H1 (cell line): Measurements from ENCODE around the gene CYTH1. TPM values are rescaled to one million over a fixed set of nuclear protein-coding genes. Genes with fewer than 3 reads are reported as not detected.

Experiments
- CTCF ChIA-PET: fragments of 300-600 bp; sonication (Branson Sonifier 250); formaldehyde crosslinking; loops from one replicate; lab custom pipeline; 2021; ENCODE audit not compliant: partially characterized antibody; lab: Charles Lee
- POLR2A ChIA-PET: fragments of 300-600 bp; sonication (Branson Sonifier 250); formaldehyde crosslinking; loops from one replicate; lab custom pipeline; 2021; ENCODE audit warnings: inconsistent platforms; ENCODE audit not compliant: partially characterized antibody; lab: Charles Lee
- DNase-seq, 2 experiments: peaks; one replicate each; pipeline versions ENCODE4 v3.0.0 to v3.0.0-alpha.2; 2010 to 2022; ENCODE audit warnings: low spot score in 2 of 2, low read depth in 1 of 2, mixed read lengths in 1 of 2
- FAIRE-seq: peaks from 2 replicates; lab custom pipeline; 2011; peaks lifted over from hg19 to GRCh38; lab: Jason Lieb, UNC
- H2AFZ ChIP-seq: 2 replicates; pipeline ENCODE4 v1.8.1; 2012; ENCODE audit warnings: low read length, inconsistent platforms
- H2AK5ac ChIP-seq: 2 replicates; pipeline ENCODE4 v1.6.1; 2013; ENCODE audit warnings: low read depth, low read length
- H2BK120ac ChIP-seq: replicated peaks from 2 replicates; pipeline ENCODE3; 2013; ENCODE audit warnings: low read depth, low read length, inconsistent platforms
- H2BK12ac ChIP-seq: 2 replicates; pipeline ENCODE4 v1.6.1; 2013; ENCODE audit warnings: low read depth, low read length
- H2BK15ac ChIP-seq: 2 replicates; pipeline ENCODE4 v1.6.1; 2013; ENCODE audit warnings: low read length
- H2BK20ac ChIP-seq: 2 replicates; pipeline ENCODE4 v1.6.1; 2013; ENCODE audit warnings: low read length
- H2BK5ac ChIP-seq: 2 replicates; pipeline ENCODE4 v1.6.1; 2013; ENCODE audit warnings: low read depth, low read length
- H3K14ac ChIP-seq: 2 replicates; pipeline ENCODE4 v1.6.1; 2013; ENCODE audit warnings: inconsistent platforms; ENCODE audit not compliant: insufficient read length
- H3K18ac ChIP-seq: 2 replicates; pipeline ENCODE4 v1.6.1; 2013; ENCODE audit warnings: low read length; ENCODE audit errors: extremely low read depth
- H3K23ac ChIP-seq: 2 replicates; pipeline ENCODE4 v1.6.1; 2013; ENCODE audit warnings: inconsistent platforms; ENCODE audit not compliant: insufficient read length
- H3K23me2 ChIP-seq: 2 replicates; pipeline ENCODE4 v1.6.1; 2013; ENCODE audit warnings: low read depth, low read length
- H3K27ac ChIP-seq: 2 replicates; pipeline ENCODE4 v1.6.1; 2011; ENCODE audit warnings: low read depth, low read length, inconsistent platforms
- H3K27me3 ChIP-seq, 4 experiments: replicated peaks in 1 of 4; 1 replicate in 1 of 4; 2 replicates in 3 of 4; pipeline versions ENCODE4 v1.6.1 to v1.8.1; 2011 to 2013; ENCODE audit warnings: low read length in 3 of 4, mild to moderate bottlenecking in 3 of 4, inconsistent platforms in 2 of 4, mixed read lengths in 2 of 4, moderate library complexity in 1 of 4; ENCODE audit not compliant: control insufficient read depth in 3 of 4, insufficient read depth in 3 of 4; ENCODE audit errors: extremely low read depth in 1 of 4
- H3K36me3 ChIP-seq, 4 experiments: 2 replicates each; pipeline versions ENCODE4 v1.6.1 to v1.8.1; 2011 to 2013; ENCODE audit warnings: mild to moderate bottlenecking in 4 of 4, low read length in 3 of 4, moderate library complexity in 2 of 4, control low read depth in 1 of 4, inconsistent platforms in 1 of 4; ENCODE audit not compliant: insufficient read depth in 4 of 4, control insufficient read depth in 2 of 4
- H3K4ac ChIP-seq: replicated peaks from 2 replicates; pipeline ENCODE3; 2013; ENCODE audit warnings: low read length, low read depth, mixed read lengths, inconsistent platforms; ENCODE audit not compliant: insufficient read length
- H3K4me1 ChIP-seq, 4 experiments: replicated peaks in 1 of 4; 1 replicate in 1 of 4; 2 replicates in 3 of 4; pipeline versions ENCODE4 v1.6.1 to v1.8.1; 2011 to 2013; ENCODE audit warnings: low read length in 3 of 4, inconsistent platforms in 2 of 4, mixed read lengths in 1 of 4; ENCODE audit not compliant: insufficient read depth in 4 of 4, control insufficient read depth in 3 of 4
- H3K4me2 ChIP-seq, 2 experiments: 2 replicates each; pipeline versions ENCODE4 v1.6.1 to v1.8.1; 2011 to 2013; ENCODE audit warnings: low read depth in 2 of 2, low read length in 2 of 2, control low read depth in 1 of 2, inconsistent platforms in 1 of 2, mild to moderate bottlenecking in 1 of 2; ENCODE audit not compliant: insufficient read depth in 1 of 2
- H3K4me3 ChIP-seq, 4 experiments: fragments of 200-600, 300-600 bp in 1 of 4; sonication (generic), shearing (Covaris generic), sonication (Bioruptor Twin) in 1 of 4; 2 replicates each; pipeline versions ENCODE4 v1.5.1 to v1.8.1; 2011 to 2016; ENCODE audit warnings: low read length in 4 of 4, low read depth in 3 of 4, control low read depth in 2 of 4, inconsistent platforms in 2 of 4, mild to moderate bottlenecking in 2 of 4, mixed read lengths in 1 of 4, moderate library complexity in 1 of 4; ENCODE audit not compliant: insufficient read depth in 2 of 4; ENCODE audit errors: extremely low read depth in 1 of 4
- H3K56ac ChIP-seq: replicated peaks from 2 replicates; pipeline ENCODE3; 2013; ENCODE audit warnings: low read depth, mild to moderate bottlenecking, mixed read lengths, low read length, inconsistent platforms; ENCODE audit not compliant: insufficient read length
- H3K79me1 ChIP-seq: 2 replicates; pipeline ENCODE4 v1.6.1; 2013; ENCODE audit warnings: low read depth, low read length, control low read depth
- H3K79me2 ChIP-seq, 2 experiments: 2 replicates each; pipeline versions ENCODE4 v1.6.1 to v1.8.1; 2012 to 2013; ENCODE audit warnings: low read length in 2 of 2, mild to moderate bottlenecking in 2 of 2, inconsistent platforms in 1 of 2; ENCODE audit not compliant: insufficient read depth in 2 of 2, control insufficient read depth in 1 of 2
- H3K9ac ChIP-seq, 4 experiments: replicated peaks in 1 of 4; 1 replicate in 1 of 4; 2 replicates in 3 of 4; pipeline versions ENCODE4 v1.6.1 to v1.8.1; 2011 to 2013; ENCODE audit warnings: low read depth in 3 of 4, low read length in 3 of 4, control low read depth in 2 of 4, mild to moderate bottlenecking in 2 of 4, moderate library complexity in 2 of 4, inconsistent platforms in 1 of 4; ENCODE audit errors: extremely low read depth in 1 of 4
- H3K9me3 ChIP-seq, 2 experiments: 2 replicates each; pipeline versions ENCODE4 v1.6.1 to v1.8.1; 2012 to 2013; ENCODE audit warnings: mild to moderate bottlenecking in 2 of 2, moderate library complexity in 2 of 2, control low read depth in 1 of 2, inconsistent platforms in 1 of 2, low read depth in 1 of 2, low read length in 1 of 2, mixed read lengths in 1 of 2; ENCODE audit not compliant: insufficient read depth in 2 of 2
- H4K20me1 ChIP-seq, 2 experiments: replicated peaks in 1 of 2; 2 replicates each; pipeline versions ENCODE3 to v1.8.1; 2011 to 2013; ENCODE audit warnings: inconsistent platforms in 2 of 2, low read length in 2 of 2, mild to moderate bottlenecking in 1 of 2; ENCODE audit not compliant: insufficient read depth in 2 of 2, control insufficient read depth in 1 of 2
- H4K5ac ChIP-seq: 2 replicates; pipeline ENCODE4 v1.6.1; 2013; ENCODE audit warnings: low read length, low read depth, mixed read lengths, inconsistent platforms; ENCODE audit not compliant: insufficient read length
- H4K8ac ChIP-seq: 2 replicates; pipeline ENCODE4 v1.8.0; 2013; ENCODE audit warnings: mild to moderate bottlenecking, moderate library complexity, low read length, inconsistent platforms; ENCODE audit not compliant: insufficient read depth; ENCODE audit errors: extremely low read depth
- H4K91ac ChIP-seq: replicated peaks from 2 replicates; pipeline ENCODE3; 2013; ENCODE audit warnings: low read length, mixed read lengths, inconsistent platforms; ENCODE audit not compliant: insufficient read length
- SP2 ChIP-seq: IDR thresholded peaks from 2 replicates; pipeline ENCODE4 v1.6.1; 2012; ENCODE audit warnings: mild to moderate bottlenecking, low read length, inconsistent platforms
- WGBS, 2 experiments: shearing (Covaris generic) in 1 of 2; methylation state at CpG; one replicate each; pipeline versions ENCODE4 v1.1.6 to v1.1.7; 2013 to 2015; ENCODE audit warnings: low lambda C conversion rate in 2 of 2, mixed read lengths in 2 of 2, inconsistent platforms in 1 of 2, low coverage in 1 of 2, missing lambda C conversion rate in 1 of 2; ENCODE audit not compliant: insufficient replicate concordance in 2 of 2, insufficient coverage in 1 of 2, insufficient read length in 1 of 2; ENCODE audit errors: extremely low coverage in 1 of 2, missing lambda C conversion rate in 1 of 2; 5-methylcytosine and 5-hydroxymethylcytosine counted together
- polyA plus RNA-seq, 7 experiments: library from polyadenylated mRNA; depleted of rRNA in 3 of 7; stranded (reverse) in 5 of 7; unstranded in 2 of 7; fragments of >200 nt in 5 of 7; fragments of 200-250 nt in 2 of 7; gene quantifications; 1 replicate in 5 of 7; 2 replicates in 1 of 7; 4 replicates in 1 of 7; pipeline versions ENCODE4 v1.2.1 to v1.2.3, GENCODE V29; 2011 to 2013; ENCODE audit warnings: missing spikeins in 2 of 7, mixed read lengths in 2 of 7
- total RNA-seq: library from RNA; stranded (reverse); fragmentation: NEBNext Ultra II Directional; extraction: Animal tissue kit (Norgen Biotek cat#: 25700); gene quantifications from 2 replicates; pipeline ENCODE4 v1.2.1, GENCODE V29; 2021

Gene CYTH1
- total and polyA plus RNA-seq, 2 of the 8 experiments (the other 6 are each of a cell fraction or from before 2014, with no cell fraction given) = 12.8 to 14.8 TPM

DNA sequence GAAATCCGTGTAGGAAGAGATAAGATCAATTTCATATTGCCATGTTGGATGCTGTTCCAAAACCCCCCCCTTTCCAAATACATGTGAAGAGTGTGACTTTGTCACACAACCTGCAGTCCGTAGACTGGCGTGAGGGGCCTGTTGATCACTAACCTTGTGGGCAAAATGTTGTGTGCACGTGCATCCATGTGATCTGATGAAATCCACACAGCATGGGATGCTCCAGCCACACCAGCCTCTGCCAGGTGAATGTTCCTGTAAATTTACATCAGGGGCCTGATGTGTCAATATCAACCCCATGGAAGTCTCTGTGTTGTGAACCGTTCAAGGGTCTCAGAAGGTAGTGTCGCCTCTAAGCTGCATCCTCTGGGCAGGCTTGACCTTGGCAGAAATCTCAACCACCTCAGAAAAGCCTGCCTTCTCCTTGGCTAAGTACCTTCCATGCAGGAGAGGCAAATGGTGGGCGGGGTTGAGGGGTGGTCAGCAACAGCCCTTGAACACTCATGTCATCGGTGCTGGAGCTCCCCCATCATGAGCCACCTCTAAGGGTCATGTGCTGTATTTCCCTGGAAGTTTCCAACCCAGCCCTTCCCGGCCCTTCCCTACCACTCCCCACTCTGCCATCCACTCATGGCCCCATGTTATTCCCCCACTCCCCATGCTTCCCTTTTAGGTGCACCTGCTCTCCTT is 126.7 kb downstream of the CYTH1 start:
- ChIA-PET POLR2A (no interaction called here), CTCF (interaction anchor here (0.6 to 1.5 kb wide), 2 partner anchors 17 to 53 kb away, joined by 4 to 6 read pairs; no protein-coding TSS in a partner anchor)
- no peak overlapping the region for H2BK5ac ChIP-seq

More for the DNA sequence above, 126.7 kb downstream of the CYTH1 start:
- H4K8ac ChIP-seq = no peak overlapping the region
- peaks cover 2% of the 10 kb centered on the region; the same call in 1 of the 2 replicates for H3K23me2 ChIP-seq
- no peak overlapping the region for H3K56ac ChIP-seq
- H3K9me3 ChIP-seq = no peaks in the 10 kb centered on the region
- H3K79me1 ChIP-seq = no peaks in the 10 kb centered on the region; the same call in 1 of the 2 replicates
- no peak overlapping the region for H4K91ac ChIP-seq
- no peak overlapping the region for H2BK15ac ChIP-seq
- no peaks in the 10 kb centered on the region for H3K36me3 ChIP-seq
- no peak overlapping the region for H3K4ac ChIP-seq
- WGBS, 2 experiments = 83% methylated on average over 9 of the region's 9 CpGs; no CpG with 5 or more reads in 1 of the 2 experiments
- no peaks in the 10 kb centered on the region for H3K27me3 ChIP-seq
- TF ChIP-seq SP2 = no peak
- H2BK20ac ChIP-seq = no peak overlapping the region
- no peak for FAIRE-seq
- no peak overlapping the region for H3K18ac ChIP-seq
- no peak for DNase-seq
- no peak overlapping the region for H3K9ac ChIP-seq
- H3K4me2 ChIP-seq = no peak overlapping the region
- no peak overlapping the region for H2AFZ ChIP-seq
- no peak overlapping the region for H2AK5ac ChIP-seq
- no peak overlapping the region for H4K5ac ChIP-seq
- H3K14ac ChIP-seq = no peak overlapping the region
- peaks cover 0 to 2% of the 10 kb centered on the region in 2 experiments for H4K20me1 ChIP-seq
- H3K23ac ChIP-seq = no peak overlapping the region
- H3K27ac ChIP-seq = no peak overlapping the region
- no peak overlapping the region for H2BK12ac ChIP-seq
- no peaks in the 10 kb centered on the region for H3K4me1 ChIP-seq
- no peak overlapping the region for H3K4me3 ChIP-seq
- no peaks in the 10 kb centered on the region for H3K79me2 ChIP-seq
- H2BK120ac ChIP-seq = no peak overlapping the region
